GM10266 (cell line): ENCODE results near the gene KDM6B.

Experiments used
- DNase-seq: peaks from one replicate; pipeline ENCODE4 v3.0.0; 2012; ENCODE audit errors: extremely low spot score
- TF ChIP-seq, protein P1 (sequence below): IDR thresholded peaks from 2 replicates; pipeline ENCODE4 v1.5.1; 2012; ENCODE audit warnings: mild to moderate bottlenecking, low read depth; ENCODE audit not compliant: control insufficient read depth, insufficient read depth; ENCODE audit errors: missing control alignments

The KDM6B gene

DNA sequence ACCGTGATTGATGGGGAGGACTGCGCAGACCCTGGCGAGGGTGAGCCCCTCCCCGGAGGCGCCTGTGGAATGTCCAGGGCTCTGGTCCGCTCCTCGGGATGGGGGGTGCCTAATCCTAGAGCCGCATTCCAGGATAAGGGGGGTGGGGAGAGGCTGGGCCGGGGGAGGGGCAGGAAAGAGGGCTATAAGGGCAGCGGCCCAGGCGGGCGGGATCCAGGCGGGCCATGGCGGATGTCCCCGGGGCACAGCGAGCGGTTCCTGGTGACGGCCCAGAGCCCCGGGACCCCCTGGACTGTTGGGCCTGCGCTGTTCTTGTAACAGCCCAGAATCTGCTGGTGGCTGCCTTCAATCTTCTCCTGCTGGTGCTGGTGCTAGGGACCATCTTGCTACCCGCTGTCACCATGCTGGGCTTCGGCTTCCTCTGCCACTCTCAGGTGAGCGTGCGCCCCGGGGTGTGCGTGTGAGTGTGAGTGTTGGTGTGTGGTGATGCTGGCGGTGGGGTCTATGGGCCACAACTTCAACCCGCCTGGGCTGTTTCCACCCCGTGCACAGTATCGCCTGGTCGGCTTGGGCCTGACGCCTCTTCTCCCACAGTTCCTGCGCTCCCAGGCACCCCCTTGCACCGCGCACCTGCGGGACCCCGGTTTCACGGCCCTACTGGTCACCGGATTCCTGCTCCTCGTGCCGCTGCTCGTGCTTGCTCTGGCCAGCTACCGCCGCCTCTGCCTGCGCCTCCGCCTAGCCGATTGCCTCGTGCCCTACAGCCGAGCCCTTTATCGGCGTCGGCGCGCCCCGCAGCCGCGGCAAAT, 21.0 kb downstream of the KDM6B start, which contains the start of gene TMEM88:
Gene TMEM88, plus strand, starts transcription at position 216 of the 809 bp plus-strand sequence. Its CDS starts 9 bp downstream, at position 225.
- TF ChIP-seq, protein P1, sequence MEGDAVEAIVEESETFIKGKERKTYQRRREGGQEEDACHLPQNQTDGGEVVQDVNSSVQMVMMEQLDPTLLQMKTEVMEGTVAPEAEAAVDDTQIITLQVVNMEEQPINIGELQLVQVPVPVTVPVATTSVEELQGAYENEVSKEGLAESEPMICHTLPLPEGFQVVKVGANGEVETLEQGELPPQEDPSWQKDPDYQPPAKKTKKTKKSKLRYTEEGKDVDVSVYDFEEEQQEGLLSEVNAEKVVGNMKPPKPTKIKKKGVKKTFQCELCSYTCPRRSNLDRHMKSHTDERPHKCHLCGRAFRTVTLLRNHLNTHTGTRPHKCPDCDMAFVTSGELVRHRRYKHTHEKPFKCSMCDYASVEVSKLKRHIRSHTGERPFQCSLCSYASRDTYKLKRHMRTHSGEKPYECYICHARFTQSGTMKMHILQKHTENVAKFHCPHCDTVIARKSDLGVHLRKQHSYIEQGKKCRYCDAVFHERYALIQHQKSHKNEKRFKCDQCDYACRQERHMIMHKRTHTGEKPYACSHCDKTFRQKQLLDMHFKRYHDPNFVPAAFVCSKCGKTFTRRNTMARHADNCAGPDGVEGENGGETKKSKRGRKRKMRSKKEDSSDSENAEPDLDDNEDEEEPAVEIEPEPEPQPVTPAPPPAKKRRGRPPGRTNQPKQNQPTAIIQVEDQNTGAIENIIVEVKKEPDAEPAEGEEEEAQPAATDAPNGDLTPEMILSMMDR, result no peak
- DNase-seq, result no peak

DNA sequence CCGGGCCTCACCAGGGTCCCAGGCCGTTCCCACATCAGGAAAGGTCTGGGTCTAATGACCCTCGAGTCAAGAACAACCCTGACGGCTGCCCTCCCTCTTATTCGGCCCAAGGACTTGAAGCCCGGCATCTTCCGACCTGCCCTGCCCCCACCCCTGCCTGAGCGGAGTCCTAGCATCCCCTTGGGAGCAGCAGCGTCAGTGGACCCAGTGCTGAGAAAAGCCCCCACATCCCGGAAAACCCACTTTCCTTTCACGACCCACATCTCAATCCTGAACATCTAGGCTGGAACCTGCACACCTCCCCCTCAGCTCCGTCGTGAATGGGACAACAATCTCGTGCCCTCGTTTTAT, 21.6 kb downstream of the KDM6B start:
- DNase-seq, result no peak
- TF ChIP-seq, protein P1, result no peak

DNA sequence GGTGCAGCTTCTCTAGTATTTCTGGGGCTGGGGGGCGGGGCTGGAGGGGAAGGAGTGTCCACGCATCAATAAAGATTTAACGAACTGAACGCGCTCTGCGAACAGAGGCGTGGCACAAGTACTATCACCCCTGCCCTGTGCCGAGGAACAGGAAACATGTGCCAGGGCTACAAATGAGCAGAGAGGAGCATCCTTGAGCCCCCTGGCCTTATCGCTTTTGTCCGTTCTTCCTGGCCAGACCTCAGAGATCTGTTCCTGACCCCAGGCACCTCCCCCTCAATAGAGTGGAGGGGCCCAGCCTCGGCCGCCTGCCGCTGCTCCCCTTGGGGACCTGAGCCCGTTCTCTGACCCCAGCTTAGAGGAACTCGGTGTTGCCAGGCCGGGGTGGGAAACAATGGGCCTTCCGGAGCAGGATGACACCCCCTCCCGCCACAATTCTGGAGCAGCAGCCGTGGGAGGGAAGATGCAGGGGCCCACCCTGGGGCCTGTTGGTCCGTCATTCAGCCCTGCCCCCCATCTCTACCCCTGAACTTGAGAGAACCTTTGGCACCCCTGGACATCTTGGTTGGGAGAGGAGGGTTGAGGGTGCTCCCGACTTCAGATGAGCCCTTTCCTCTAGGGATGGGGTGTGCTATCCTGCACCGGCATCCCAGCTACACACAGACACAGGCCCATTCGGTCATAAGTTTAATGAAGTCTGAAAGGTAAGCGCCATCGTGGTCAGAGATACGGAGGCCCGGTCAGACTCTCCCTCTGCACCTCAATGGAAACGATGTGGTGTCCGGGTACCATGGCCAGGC, 22.2 kb downstream of the KDM6B start:
- TF ChIP-seq, protein P1, result no peak
- DNase-seq, result peak; percentile 47

DNA sequence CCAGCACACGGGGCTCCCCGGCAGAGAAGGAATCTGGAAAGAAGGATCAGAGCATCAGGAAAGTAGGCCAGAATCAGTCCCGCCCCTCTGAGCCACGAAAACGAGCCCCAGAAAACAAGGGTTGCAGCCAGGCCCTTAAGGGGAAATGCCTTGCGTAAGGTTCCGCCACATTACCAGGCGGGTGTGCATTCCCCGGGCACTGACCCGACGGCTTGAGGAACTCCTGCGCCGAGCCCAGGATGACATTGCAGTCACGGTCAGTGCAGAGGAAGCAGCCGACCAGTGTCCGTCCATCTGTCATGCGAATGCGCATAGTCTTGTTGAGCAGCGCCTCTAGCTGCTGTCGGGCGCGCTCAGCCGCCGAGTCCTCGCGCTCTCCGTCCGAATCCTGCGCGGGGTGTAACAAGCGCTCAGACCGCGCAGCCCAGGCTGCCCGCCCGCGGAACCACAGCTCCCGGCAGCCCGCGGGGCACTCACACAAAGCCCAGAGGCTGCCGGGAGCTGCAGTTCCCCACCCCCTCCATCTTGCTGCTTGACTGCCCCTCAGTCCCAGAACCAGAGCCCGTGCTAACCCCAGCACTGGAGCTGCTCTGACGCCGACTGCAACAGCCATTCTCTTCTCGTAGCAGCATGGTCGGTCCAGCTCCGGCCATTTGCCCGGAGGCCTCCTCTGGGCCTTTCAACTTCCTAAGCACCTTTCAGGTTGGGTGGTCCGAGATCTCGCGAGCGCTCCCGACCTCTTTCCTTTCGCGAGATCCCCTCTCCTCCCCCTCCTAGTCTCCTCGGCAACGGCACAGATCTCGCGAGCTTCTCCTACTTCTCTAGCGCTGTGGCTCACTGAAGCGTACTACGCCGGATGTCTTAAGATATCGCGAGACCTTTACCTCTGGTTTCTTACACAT, 23.0 kb downstream of the KDM6B start, which contains the start of gene NAA38:
Gene NAA38, minus strand, starts transcription at position 749 of the 902 bp plus-strand sequence. Its CDS starts 96 bp downstream, at position 653.
- DNase-seq, result peak; percentile 95
- TF ChIP-seq, protein P1, result peak; percentile 59

DNA sequence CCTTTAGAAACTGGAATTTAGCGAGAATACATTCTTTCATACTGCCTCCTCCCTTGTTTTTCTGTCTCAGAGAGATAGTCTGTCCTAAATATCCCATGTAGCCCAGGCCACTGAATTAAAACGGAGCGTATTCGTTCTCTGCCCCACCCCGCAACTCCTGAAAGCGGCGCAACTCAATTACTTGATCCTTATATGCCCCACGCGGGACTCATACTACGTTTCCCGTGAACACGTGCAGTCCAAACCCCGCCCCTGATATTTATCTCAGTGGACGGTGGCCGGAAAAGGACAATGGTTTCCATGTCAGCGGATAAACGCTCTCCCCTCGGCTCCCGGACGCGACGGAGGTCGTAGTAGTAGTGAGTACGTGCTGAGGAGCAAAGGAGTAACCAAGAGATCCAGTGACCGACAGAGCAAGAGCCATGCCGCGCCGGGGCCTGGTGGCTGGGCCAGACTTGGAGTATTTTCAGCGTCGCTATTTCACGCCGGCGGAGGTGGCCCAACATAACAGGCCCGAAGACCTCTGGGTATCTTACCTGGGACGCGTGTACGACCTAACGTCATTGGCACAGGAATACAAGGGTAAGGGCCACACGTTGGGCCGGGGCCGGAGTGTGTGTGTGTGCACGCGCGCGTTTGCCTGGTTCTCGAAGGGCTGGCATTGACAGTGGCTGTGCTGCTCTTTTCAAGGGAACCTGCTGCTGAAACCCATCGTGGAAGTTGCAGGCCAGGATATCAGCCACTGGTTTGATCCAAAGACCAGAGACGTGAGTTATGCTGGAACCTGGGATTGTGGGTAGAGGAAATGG, 23.9 kb downstream of the KDM6B start, which contains the start of gene CYB5D1:
Gene CYB5D1, plus strand, starts transcription at position 291 of the 809 bp plus-strand sequence. Its CDS starts 132 bp downstream, at position 423.
- DNase-seq, result peak; percentile 73
- TF ChIP-seq, protein P1, result no peak

DNA sequence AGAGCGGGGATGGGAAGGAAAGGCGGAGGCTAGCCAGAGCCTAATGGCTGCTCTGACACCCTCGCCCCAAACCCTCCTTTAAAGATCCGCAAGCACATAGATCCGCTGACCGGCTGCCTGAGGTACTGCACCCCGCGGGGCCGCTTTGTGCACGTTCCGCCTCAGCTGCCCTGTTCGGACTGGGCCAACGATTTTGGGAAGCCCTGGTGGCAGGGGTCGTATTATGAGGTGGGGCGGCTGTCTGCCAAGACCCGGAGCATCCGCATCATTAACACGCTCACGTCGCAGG, 24.4 kb downstream of the KDM6B start:
- DNase-seq, result peak; percentile 11
- TF ChIP-seq, protein P1, result peak; percentile 33
